ENCODE results near the gene RHBDL2.

- TF ChIP-seq CTCF (IDR thresholded peaks at IDR 0.05) = no peak
- TF ChIP-seq ZFX (IDR thresholded peaks at IDR 0.05; ENCODE audit: borderline replicate concordance) = no peak
Observed at GRCh38 chr1:38859561-38860453, 81.8 kb downstream of the RHBDL2 start, which contains the start of gene RRAGC.

All from 22Rv1 (cell line).